ENCODE results near the gene LRRC28.

Gene LRRC28

DNA sequence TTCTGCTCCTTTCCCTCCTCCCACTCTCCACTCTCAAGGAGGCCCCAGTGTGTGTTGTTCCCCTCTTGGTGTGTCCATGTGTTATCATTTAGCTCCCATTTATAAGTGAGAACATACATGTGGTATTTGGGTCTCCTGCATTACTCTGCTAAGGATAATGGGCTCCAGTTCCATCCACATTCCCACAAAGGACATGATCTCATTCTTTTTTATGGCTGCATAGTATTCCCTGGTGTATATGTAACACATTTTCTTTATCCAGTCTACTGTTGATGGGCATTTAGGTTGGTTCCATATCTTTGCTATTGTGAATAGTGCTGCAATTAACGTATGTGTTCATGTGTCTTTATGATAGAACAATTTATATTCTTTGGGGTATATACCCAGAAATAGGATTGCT is 170.5 kb downstream of the LRRC28 start:
- TF ChIP-seq ZNF555 (tag by site-specific recombination; conservative IDR thresholded peaks at IDR 0.05) (no peak), ZNF146 (tag by site-specific recombination; IDR thresholded peaks at IDR 0.05) (peak; percentile 78; the same call in 1 of the 2 replicates)
- POLR2A ChIA-PET: no interaction called here
- Histone ChIP-seq H3K9me3 (ENCODE audit: control insufficient read depth, insufficient read depth, low read depth, low read length) (no peaks in the 10 kb centered on the region), H3K4me3 (ENCODE audit: low read depth, low read length) (no peak overlapping the region), H3K36me3 (ENCODE audit: control insufficient read depth in 2 of 2, insufficient read depth in 1 of 2, low read length in 2 of 2) (no peaks in the 10 kb centered on the region), H3K27ac (ENCODE audit: extremely low read depth, low read depth, low read length) (no peak overlapping the region), H3K4me1 (ENCODE audit: control insufficient read depth, insufficient read depth, low read length) (no peaks in the 10 kb centered on the region)
- CTCF ChIA-PET: no interaction called here

DNA sequence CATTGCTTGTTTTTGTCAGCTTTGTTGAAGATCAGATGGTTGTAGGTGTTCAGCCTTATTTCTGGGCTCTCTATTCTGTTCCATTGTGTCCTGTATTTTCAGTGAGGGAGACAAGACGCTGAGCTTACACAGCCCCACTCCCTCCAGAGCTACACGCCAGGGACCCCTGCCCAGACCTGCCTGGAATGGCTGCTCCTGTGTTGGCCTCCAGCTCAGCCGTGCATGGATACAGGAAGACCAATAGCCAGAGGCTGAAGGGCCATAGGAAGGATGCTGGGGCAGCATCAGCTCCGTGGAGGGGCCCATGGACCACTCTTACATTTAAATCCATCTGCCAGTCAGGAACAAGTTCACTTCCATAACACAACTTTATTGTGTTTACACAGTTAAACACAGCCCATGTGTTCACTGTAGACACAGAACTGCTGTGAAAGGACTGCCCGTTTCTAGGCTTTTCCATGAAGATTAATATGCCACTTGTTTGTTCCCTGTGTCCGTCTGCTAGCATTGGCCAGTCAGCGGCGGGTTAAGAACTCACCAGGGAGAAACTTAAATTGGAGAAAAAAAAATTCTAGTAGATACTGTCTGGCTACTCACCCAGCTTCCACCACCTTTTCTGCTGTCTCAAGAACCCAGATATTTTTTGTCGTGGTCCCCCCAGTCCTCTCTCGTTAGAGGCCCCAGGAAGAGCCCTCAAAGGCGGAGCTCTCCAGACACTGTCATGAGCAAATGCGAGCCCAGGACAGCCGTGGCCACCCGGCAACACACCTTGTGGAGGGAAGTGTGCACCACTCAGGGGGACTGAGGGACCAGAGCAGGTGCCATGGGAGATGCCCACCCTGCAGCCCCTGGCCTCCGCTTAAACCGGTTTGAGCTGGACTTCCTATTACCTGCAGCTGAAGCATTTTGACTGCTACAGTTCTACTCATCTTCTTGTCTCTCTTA is 172.2 kb downstream of the LRRC28 start:
- no peak overlapping the region for H3K27ac ChIP-seq (ENCODE audit: extremely low read depth, low read depth, low read length)
- H3K36me3 ChIP-seq (ENCODE audit: control insufficient read depth in 2 of 2, insufficient read depth in 1 of 2, low read length in 2 of 2): no peaks in the 10 kb centered on the region
- no peaks in the 10 kb centered on the region for H3K9me3 ChIP-seq (ENCODE audit: control insufficient read depth, insufficient read depth, low read depth, low read length)
- H3K4me1 ChIP-seq (ENCODE audit: control insufficient read depth, insufficient read depth, low read length): no peaks in the 10 kb centered on the region
- CTCF ChIA-PET: interaction anchor here (0.5 to 0.7 kb wide), 3 partner anchors 12 to 284 kb away, joined by 4 to 5 read pairs (median 4); no protein-coding TSS in a partner anchor
- no peak overlapping the region for H3K4me3 ChIP-seq (ENCODE audit: low read depth, low read length)
- TF ChIP-seq ZNF664 (tag by site-specific recombination; IDR thresholded peaks at IDR 0.05) (no peak), ZNF433 (tag by site-specific recombination; IDR thresholded peaks at IDR 0.05; ENCODE audit: low read depth) (no peak), ZNF560 (tag by site-specific recombination; IDR thresholded peaks at IDR 0.05; ENCODE audit: borderline replicate concordance) (no peak), ZNF585B (tag by site-specific recombination; IDR thresholded peaks at IDR 0.05) (no peak), ZNF146 (tag by site-specific recombination; IDR thresholded peaks at IDR 0.05) (no peak), ZNF596 (tag by site-specific recombination; IDR thresholded peaks at IDR 0.05) (no peak), HOXA7 (CRISPR knock-in tag; IDR thresholded peaks at IDR 0.05; ENCODE audit: borderline replicate concordance) (no peak), YY2 (tag by site-specific recombination; IDR thresholded peaks at IDR 0.05) (no peak), YY1 (tag by site-specific recombination; IDR thresholded peaks at IDR 0.05) (no peak), ZNF558 (tag by site-specific recombination; IDR thresholded peaks at IDR 0.05) (no peak), ZEB2 (tag by site-specific recombination; IDR thresholded peaks at IDR 0.05) (no peak), ZNF658 (tag by site-specific recombination; IDR thresholded peaks at IDR 0.05) (no peak), ZNF274 (IDR thresholded peaks at IDR 0.05; ENCODE audit: low read length) (no peak), ZNF274 (tag by site-specific recombination; IDR thresholded peaks at IDR 0.05; ENCODE audit: borderline replicate concordance) (no peak), ZNF311 (tag by site-specific recombination; IDR thresholded peaks at IDR 0.05; ENCODE audit: borderline replicate concordance) (no peak)
- TF ChIP-seq, protein P1, sequence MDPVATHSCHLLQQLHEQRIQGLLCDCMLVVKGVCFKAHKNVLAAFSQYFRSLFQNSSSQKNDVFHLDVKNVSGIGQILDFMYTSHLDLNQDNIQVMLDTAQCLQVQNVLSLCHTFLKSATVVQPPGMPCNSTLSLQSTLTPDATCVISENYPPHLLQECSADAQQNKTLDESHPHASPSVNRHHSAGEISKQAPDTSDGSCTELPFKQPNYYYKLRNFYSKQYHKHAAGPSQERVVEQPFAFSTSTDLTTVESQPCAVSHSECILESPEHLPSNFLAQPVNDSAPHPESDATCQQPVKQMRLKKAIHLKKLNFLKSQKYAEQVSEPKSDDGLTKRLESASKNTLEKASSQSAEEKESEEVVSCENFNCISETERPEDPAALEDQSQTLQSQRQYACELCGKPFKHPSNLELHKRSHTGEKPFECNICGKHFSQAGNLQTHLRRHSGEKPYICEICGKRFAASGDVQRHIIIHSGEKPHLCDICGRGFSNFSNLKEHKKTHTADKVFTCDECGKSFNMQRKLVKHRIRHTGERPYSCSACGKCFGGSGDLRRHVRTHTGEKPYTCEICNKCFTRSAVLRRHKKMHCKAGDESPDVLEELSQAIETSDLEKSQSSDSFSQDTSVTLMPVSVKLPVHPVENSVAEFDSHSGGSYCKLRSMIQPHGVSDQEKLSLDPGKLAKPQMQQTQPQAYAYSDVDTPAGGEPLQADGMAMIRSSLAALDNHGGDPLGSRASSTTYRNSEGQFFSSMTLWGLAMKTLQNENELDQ (tag by site-specific recombination; IDR thresholded peaks at IDR 0.05; ENCODE audit: low read depth): no peak
- TF ChIP-seq, protein P2, sequence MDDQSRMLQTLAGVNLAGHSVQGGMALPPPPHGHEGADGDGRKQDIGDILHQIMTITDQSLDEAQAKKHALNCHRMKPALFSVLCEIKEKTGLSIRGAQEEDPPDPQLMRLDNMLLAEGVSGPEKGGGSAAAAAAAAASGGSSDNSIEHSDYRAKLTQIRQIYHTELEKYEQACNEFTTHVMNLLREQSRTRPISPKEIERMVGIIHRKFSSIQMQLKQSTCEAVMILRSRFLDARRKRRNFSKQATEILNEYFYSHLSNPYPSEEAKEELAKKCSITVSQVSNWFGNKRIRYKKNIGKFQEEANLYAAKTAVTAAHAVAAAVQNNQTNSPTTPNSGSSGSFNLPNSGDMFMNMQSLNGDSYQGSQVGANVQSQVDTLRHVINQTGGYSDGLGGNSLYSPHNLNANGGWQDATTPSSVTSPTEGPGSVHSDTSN (CRISPR knock-in tag; IDR thresholded peaks at IDR 0.05): no peak
- TF ChIP-seq, protein P3, sequence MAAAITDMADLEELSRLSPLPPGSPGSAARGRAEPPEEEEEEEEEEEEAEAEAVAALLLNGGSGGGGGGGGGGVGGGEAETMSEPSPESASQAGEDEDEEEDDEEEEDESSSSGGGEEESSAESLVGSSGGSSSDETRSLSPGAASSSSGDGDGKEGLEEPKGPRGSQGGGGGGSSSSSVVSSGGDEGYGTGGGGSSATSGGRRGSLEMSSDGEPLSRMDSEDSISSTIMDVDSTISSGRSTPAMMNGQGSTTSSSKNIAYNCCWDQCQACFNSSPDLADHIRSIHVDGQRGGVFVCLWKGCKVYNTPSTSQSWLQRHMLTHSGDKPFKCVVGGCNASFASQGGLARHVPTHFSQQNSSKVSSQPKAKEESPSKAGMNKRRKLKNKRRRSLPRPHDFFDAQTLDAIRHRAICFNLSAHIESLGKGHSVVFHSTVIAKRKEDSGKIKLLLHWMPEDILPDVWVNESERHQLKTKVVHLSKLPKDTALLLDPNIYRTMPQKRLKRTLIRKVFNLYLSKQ (tag by site-specific recombination; IDR thresholded peaks at IDR 0.05; ENCODE audit: borderline replicate concordance): no peak
- TF ChIP-seq, protein P4, sequence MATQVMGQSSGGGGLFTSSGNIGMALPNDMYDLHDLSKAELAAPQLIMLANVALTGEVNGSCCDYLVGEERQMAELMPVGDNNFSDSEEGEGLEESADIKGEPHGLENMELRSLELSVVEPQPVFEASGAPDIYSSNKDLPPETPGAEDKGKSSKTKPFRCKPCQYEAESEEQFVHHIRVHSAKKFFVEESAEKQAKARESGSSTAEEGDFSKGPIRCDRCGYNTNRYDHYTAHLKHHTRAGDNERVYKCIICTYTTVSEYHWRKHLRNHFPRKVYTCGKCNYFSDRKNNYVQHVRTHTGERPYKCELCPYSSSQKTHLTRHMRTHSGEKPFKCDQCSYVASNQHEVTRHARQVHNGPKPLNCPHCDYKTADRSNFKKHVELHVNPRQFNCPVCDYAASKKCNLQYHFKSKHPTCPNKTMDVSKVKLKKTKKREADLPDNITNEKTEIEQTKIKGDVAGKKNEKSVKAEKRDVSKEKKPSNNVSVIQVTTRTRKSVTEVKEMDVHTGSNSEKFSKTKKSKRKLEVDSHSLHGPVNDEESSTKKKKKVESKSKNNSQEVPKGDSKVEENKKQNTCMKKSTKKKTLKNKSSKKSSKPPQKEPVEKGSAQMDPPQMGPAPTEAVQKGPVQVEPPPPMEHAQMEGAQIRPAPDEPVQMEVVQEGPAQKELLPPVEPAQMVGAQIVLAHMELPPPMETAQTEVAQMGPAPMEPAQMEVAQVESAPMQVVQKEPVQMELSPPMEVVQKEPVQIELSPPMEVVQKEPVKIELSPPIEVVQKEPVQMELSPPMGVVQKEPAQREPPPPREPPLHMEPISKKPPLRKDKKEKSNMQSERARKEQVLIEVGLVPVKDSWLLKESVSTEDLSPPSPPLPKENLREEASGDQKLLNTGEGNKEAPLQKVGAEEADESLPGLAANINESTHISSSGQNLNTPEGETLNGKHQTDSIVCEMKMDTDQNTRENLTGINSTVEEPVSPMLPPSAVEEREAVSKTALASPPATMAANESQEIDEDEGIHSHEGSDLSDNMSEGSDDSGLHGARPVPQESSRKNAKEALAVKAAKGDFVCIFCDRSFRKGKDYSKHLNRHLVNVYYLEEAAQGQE (tag by site-specific recombination; IDR thresholded peaks at IDR 0.05): no peak
- TF ChIP-seq, protein P5, sequence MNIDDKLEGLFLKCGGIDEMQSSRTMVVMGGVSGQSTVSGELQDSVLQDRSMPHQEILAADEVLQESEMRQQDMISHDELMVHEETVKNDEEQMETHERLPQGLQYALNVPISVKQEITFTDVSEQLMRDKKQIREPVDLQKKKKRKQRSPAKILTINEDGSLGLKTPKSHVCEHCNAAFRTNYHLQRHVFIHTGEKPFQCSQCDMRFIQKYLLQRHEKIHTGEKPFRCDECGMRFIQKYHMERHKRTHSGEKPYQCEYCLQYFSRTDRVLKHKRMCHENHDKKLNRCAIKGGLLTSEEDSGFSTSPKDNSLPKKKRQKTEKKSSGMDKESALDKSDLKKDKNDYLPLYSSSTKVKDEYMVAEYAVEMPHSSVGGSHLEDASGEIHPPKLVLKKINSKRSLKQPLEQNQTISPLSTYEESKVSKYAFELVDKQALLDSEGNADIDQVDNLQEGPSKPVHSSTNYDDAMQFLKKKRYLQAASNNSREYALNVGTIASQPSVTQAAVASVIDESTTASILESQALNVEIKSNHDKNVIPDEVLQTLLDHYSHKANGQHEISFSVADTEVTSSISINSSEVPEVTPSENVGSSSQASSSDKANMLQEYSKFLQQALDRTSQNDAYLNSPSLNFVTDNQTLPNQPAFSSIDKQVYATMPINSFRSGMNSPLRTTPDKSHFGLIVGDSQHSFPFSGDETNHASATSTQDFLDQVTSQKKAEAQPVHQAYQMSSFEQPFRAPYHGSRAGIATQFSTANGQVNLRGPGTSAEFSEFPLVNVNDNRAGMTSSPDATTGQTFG (tag by site-specific recombination; IDR thresholded peaks at IDR 0.05; ENCODE audit: borderline replicate concordance): no peak
- POLR2A ChIA-PET: no interaction called here
